Measurements from ENCODE around the gene PPIE.

GRCh38 chr1:39779821-39780220, 41.1 kb downstream of the PPIE start:
- no peak for TF ChIP-seq GATA2 (IDR thresholded peaks at IDR 0.05; ENCODE audit: low read depth, low read length)
- TF ChIP-seq GATA3 (IDR thresholded peaks at IDR 0.05; ENCODE audit: low read depth, low read length): no peak
